Left renal cortex interstitium (tissue), 4 donors: Measurements from ENCODE around the gene PNPLA8. TPM values are rescaled to one million over a fixed set of nuclear protein-coding genes. Genes with fewer than 3 reads are reported as not detected.
"Not testable (repeated sequence)": the region's sequence is repeated elsewhere in the genome, so short reads cannot be mapped to it uniquely, and the experiment has no call there.

ENCODE experiments used
- DNase-seq, 4 donors: peaks; one replicate each; pipeline ENCODE4 v3.0.0-alpha.2; 2013; ENCODE audit warnings: low read depth in 4 of 4, low spot score in 2 of 4, missing footprints in 1 of 4
- polyA plus RNA-seq, 4 donors: library from polyadenylated mRNA; unstranded; fragments of 120-200 nt; gene quantifications; one replicate each; pipeline ENCODE4 v1.2.1, GENCODE V29; 2013; ENCODE audit not compliant: insufficient read length in 4 of 4

Gene PNPLA8
- polyA plus RNA-seq, 4 donors = 35.4 to 47.8 (median 39.8) TPM

DNA sequence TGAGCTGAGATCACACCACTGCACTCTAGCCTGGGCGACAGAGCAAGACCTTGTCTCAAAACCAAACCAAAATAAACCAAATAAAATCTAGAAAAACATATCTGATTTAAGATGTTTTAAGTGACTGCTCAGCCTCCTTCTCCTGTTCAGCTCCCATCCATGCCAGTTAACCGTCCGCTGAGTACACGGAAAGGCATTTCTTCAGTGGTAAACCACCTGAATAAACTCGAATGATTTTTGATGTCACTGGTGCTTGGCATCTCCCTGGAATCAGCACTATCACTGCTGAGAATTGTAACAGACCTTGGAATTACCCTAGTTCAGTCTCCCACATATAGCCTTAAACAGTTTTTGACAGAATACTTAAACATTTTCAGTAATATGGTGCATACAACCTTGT lies 45.6 kb downstream of the PNPLA8 start:
- no peak for DNase-seq

DNA sequence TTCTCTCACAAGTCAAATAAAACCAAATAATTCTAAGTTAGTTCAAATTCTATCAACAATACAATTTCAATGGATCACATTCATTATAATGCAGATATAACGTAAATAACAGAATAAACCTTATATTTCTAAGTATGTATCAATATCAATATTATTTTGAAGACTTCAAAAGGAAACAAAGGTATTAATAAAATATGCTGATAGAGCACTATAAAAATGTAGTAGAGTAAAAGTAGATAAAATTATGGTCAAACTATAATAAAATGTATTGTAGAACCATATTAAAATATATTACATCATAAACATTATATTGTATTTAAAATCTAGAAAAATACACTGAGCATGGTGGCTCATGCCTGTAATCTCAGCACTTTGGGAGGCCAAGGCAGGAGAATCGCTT lies 46.2 kb downstream of the PNPLA8 start:
- DNase-seq = no peak

- DNase-seq = no peak
These were observed 46.8 kb downstream of the PNPLA8 start for GRCh38 chr7:108479118-108479517.

DNA sequence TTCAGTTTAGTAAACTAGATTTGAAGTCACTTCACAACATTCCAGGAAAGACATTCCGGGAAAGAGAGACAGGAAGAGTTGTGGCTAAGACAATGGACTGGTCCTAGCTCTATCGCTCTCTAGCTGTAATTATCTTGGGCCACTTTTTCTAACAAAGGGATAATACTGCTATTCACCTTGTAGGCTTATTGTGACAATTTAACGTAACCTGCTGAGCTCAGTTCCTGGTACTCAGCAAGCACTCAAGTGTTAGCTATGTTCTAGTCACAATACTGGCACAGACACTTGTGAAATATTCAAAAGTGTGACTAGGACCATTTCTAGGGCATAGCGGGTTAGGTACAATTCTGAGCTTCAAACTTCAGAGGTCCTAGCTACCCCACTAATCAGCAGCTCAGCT lies 57.7 kb downstream of the PNPLA8 start:
- DNase-seq = no peak

DNA sequence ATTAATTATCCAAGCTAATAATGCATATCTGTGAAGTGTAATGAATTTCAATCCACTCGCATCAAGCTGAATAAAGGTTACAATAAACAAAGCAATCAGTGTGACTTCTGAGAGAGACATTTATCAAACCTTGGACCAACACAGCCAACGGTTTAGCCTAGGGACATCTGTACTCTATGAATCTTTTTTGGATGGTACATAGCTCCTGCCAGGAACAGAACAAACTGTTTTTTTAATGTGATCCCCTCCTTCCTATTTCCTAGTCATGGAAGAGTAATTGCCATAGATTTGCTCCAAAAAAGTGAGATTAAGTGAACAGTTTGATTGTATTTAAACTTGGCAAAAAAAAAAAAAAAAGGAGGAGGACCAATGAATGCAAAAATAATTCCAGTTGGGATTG lies 58.5 kb downstream of the PNPLA8 start:
- DNase-seq = no peak

GRCh38 chr7:108466322-108466721 lies 59.6 kb downstream of the PNPLA8 start:
- not testable (repeated sequence) for DNase-seq

DNA sequence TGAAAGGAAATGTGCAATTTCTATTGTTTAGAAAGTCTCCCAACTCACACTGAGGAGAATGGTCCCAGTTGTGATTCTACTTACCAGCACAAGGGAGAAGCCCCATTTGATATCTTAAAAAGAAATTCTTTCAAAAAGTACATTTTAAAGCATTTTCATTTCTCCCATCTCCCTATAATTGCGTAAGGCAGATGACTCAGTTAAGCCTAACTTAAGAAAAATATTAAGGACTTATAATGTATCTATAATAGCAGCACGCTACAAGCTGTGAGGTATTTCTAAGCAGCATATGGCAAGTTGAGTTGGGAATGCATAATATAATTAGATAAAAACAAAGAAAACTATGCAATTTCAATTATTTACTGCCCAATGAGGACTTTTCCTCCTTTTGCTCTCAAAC lies 61.2 kb downstream of the PNPLA8 start:
- no peak for DNase-seq

DNA sequence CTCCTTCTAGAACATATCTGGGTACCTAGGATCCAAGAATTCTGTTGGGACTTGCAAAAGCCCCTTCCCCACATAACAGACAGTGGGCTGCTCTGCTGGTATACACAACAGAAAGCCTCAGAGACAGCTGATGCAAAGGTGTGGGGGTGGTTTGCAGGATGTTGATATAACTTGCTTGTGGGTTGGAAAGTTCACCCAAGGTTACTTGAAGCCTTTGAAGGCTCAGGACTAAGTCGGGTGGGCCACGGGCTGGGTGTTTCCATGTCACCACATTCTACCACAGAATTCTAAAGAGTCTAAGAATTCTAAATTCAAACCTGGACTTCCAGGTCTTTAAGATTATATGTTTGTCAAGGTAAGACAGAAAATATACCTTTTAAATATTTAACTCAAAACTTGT lies 62.3 kb downstream of the PNPLA8 start:
- DNase-seq = no peak

GRCh38 chr7:108461840-108462239 lies 64.1 kb downstream of the PNPLA8 start:
- no peak for DNase-seq

DNA sequence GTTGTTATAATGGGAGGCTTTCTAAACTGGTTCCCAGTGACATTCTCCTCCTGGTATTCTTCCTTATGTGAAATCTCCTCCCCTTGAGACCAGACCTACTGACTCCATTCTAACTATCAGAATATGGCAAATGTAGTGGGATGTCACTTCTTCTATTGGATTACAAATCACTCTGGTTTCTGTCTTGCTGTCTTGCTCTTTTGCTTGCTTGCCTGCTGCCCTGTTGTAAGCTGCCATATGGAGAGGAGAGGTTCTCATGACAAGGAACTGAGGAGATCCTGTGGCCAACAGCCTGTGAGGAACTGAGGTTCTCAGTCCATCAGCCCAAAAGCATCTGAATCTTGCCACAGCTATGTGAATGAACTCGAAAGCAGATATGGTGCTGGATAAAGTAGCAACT lies 65.0 kb downstream of the PNPLA8 start:
- DNase-seq = no peak

- DNase-seq = peak in 1 of 4 donors; percentile 17
These were observed 65.9 kb downstream of the PNPLA8 start for GRCh38 chr7:108459922-108460551.

GRCh38 chr7:108457871-108458270 lies 68.1 kb downstream of the PNPLA8 start:
- DNase-seq = no peak

DNA sequence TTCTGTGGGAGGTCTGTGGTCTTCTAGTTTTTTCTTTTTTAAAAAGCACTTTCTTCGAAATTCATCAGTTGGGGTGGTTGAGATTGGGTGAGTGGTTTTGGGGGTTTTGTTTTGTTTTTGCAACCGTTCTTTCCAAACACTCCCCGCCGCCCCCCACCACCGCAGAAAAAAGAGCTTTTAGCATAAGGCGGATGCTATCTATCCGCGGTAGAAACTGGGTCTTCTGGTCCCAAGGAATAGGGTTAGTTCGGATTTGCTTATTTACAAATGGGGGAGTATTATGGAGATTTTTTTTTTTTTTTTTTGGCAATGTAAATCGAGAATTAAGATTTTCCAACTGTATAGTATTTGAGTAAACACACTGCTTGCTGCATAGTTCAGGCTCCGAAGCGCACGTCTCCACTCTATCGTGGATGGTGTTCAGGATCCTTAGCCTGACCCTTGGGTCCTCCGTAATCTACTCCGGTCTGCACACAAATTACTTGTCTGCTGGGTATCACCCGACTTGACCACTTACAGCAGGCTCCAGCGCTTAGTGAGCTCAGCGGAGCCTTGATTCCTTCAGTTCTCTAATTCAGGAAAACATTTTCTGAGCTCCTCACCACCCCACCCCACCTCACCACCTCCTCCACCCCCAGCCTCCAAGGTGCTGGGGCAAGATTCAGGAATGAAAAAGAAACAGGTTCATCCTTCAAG lies 68.9 kb downstream of the PNPLA8 start:
- no peak for DNase-seq

DNA sequence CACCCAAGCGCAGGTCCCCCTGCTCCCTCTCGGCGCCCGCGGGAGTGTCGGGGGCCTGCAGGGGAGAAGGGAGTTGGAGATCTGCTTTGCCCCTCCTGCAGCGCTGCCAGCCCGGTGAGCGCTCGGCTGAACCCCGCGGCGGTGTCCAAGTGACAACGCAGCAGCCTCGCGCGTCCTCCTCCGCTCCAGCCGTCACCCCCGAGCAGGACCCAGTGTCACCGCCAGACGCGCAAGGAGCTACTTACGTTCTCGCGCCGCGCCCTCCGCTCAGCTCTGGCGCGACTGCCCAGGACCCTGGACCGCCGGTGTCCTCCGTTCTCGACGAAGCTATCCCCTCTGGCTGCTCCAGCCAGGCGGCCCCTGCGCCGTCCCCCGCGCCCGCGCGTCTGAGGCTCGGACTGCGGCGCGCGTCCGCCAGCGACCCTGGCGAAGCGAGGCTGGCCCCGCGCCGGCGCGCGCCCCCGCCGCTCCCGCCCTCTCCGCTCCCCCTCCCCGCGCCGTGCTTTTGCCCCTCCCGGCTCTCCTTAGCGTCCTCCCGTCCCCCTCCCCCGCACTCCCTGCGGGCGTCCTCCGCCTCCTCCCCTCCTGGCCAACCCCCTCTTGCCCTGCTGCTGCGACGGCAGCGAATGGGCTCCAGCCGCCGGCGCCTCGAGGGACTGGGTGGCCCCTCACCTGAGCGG lies 69.8 kb downstream of the PNPLA8 start, which contains the start of gene NRCAM:
Gene NRCAM (minus strand): TSS at position 439 of the 680 bp plus-strand sequence. CDS start 216,372 bp downstream, outside the sequence.
- peak in 2 of 4 donors; percentile 56 to 60 for DNase-seq

DNA sequence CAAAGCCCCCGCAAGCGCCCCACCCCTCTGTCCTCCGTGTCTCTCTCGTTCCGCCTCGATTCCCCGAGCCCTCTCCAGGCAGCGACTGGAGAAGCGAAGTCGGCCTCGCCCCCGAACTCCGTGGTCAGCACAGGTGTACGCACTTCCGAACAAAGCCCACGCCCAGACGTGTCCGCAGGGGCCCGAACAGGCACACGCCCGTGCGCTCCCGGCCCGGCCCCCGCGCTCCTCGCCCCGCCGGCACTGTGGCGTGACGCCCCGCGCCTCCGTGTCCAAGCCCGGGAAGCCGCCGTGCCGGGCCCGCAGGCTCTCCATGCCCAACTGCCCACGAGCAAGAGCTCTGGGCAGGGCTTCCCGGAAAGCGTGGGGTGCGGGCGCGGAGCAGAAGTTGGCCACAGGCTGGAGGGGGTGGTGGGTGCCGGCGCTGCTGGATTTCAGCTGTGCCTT lies 70.4 kb downstream of the PNPLA8 start:
- peak in 1 of 4 donors; percentile 6 for DNase-seq

DNA sequence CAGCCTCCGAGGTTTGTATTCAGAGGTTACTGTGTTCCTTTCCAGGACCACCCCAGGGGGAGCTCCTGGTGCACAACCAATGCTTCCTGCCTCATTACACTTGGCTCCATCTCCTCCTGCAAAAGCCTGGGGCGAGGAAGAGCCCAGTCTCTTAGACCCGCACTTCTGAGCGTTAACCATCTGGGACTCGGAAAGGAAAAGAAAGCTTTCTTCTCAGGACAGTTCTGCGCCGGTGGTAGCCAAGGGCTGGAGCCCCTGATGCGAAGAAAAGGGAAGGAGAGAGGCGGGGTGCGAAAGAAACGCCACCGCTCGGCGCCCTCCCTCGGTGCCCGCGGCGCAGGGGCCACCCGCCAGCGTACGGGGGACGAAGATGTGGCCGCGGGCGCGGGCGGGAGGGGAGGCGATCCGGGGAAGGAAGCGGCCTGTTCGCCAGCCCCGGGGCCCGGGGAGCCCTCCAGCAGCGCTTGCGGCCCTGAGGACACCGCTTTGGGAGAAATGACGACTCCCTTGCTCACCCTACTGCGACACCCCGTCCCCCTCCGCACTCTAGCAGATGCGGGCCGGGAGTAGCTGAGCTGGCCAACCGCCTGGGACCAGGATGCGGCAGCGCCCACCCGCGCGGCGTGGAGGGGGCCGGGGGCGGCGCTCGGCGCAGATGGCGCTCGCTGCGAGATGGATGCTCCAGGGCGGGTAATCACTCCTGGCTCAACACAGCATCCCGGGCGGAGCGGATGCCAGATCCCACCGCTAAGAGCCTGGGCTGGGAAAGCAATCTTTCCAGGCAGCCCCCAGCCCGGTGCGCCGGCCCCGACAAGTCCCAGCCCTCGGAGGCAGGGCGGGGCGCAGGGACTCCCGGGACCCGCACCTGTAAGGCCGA lies 71.0 kb downstream of the PNPLA8 start:
- DNase-seq = peak in 2 of 4 donors; percentile 13 to 23

- no peak for DNase-seq
These were observed 71.6 kb downstream of the PNPLA8 start for GRCh38 chr7:108454317-108454673.

DNA sequence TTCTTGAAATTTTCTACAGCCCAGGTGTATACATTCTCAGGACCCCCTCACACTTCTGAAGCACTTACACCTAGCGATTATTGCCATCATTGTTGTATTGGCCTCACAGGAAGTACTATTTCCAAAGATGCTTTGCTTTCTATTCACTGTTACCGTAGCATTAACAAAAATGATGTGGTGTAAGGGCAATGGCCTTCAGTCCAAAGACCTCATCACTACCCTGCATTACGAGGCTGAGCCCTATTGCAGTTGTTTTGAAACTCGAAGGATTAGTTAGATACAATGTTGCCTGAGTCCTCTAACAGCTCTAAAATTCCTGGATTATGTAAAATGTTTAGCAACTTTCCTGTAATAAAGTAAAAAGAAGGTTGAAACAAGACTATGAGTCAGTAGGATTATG lies 72.6 kb downstream of the PNPLA8 start:
- DNase-seq = no peak

GRCh38 chr7:108452707-108453106 lies 73.2 kb downstream of the PNPLA8 start:
- no peak for DNase-seq

- no peak for DNase-seq
These were observed 74.6 kb downstream of the PNPLA8 start for GRCh38 chr7:108451296-108451848.
